MG63 (cell line): Measurements from ENCODE around the gene ZDHHC5. TPM values are rescaled to one million over a fixed set of nuclear protein-coding genes. Genes with fewer than 3 reads are reported as not detected.

Source experiments
- DNase-seq: peaks from one replicate; pipeline ENCODE4 v3.0.0-alpha.2; 2020
- H3K27me3 ChIP-seq: fragments of 250-450 bp; sonication (Bioruptor Pico); 2 replicates; pipeline ENCODE4 v1.5.1; 2020; ENCODE audit warnings: mild to moderate bottlenecking, moderate library complexity
- H3K36me3 ChIP-seq: fragments of 250-450 bp; sonication (Bioruptor Pico); 2 replicates; pipeline ENCODE4 v1.5.1; 2020; ENCODE audit warnings: mild to moderate bottlenecking, moderate library complexity
- H3K4me3 ChIP-seq: fragments of 250-450 bp; sonication (Bioruptor Pico); 2 replicates; pipeline ENCODE4 v1.5.1; 2020; ENCODE audit warnings: mild to moderate bottlenecking, moderate library complexity
- H3K9me3 ChIP-seq: fragments of 250-450 bp; sonication (Bioruptor Pico); 2 replicates; pipeline ENCODE4 v1.5.1; 2020; ENCODE audit warnings: mild to moderate bottlenecking, moderate library complexity
- total RNA-seq: library from RNA; depleted of rRNA; stranded (reverse); fragments of >200 nt; shearing (Covaris generic); gene quantifications from 2 replicates; pipeline ENCODE4 v1.2.3, GENCODE V29; 2014; ENCODE audit warnings: low replicate concordance; rRNA removed

The ZDHHC5 gene
- total RNA-seq, 1 experiment from 2014 or later, result 30.5 TPM

GRCh38 chr11:57741132-57742086, 73.5 kb downstream of the ZDHHC5 start, which contains the start of gene SELENOH:
TSS of gene SELENOH (plus strand) at chr11:57741491. CDS start at chr11:57741596, 105 bp downstream.
- Histone ChIP-seq H3K9me3 (no peaks in the 10 kb centered on the region), H3K36me3 (peaks cover 63% of the 10 kb centered on the region), H3K4me3 (peak within 1 kb of the TSS; percentile 84), H3K27me3 (no peaks in the 10 kb centered on the region)
- peak; percentile 98 for DNase-seq

GRCh38 chr11:57742087-57742452, 74.2 kb downstream of the ZDHHC5 start:
- no peaks in the 10 kb centered on the region for H3K9me3 ChIP-seq
- peak overlapping the region; percentile 84 for H3K4me3 ChIP-seq
- H3K27me3 ChIP-seq, result no peaks in the 10 kb centered on the region
- H3K36me3 ChIP-seq, result peaks cover 60% of the 10 kb centered on the region
- DNase-seq, result no peak

- DNase-seq, result no peak
These were observed 76.4 kb downstream of the ZDHHC5 start for GRCh38 chr11:57744357-57744756.

GRCh38 chr11:57745206-57745605, 77.3 kb downstream of the ZDHHC5 start:
- no peaks in the 10 kb centered on the region for H3K27me3 ChIP-seq
- no peaks in the 10 kb centered on the region for H3K9me3 ChIP-seq
- peaks cover 33% of the 10 kb centered on the region for H3K36me3 ChIP-seq
- DNase-seq, result no peak
- H3K4me3 ChIP-seq, result no peak overlapping the region

More at GRCh38 chr11:57744357-57744756, 76.4 kb downstream of the ZDHHC5 start:
- no peaks in the 10 kb centered on the region for H3K27me3 ChIP-seq
- H3K36me3 ChIP-seq, result peaks cover 39% of the 10 kb centered on the region
- no peaks in the 10 kb centered on the region for H3K9me3 ChIP-seq
- H3K4me3 ChIP-seq, result no peak overlapping the region

GRCh38 chr11:57746920-57747319, 79.0 kb downstream of the ZDHHC5 start:
- DNase-seq, result no peak
- Histone ChIP-seq H3K36me3 (peaks cover 31% of the 10 kb centered on the region), H3K4me3 (no peak overlapping the region), H3K9me3 (no peaks in the 10 kb centered on the region), H3K27me3 (no peaks in the 10 kb centered on the region)

Other genes with a start within 250 kb of the ZDHHC5 start
- 73.1 and 84.3 TPM in 2 replicates for gene SLC43A3, start 241.0 kb upstream of the ZDHHC5 start, total RNA-seq
- 0.03 and 1.6 TPM in 2 replicates for gene RTN4RL2, start 207.6 kb upstream of the ZDHHC5 start, total RNA-seq
- 3.2 and 4.0 TPM in 2 replicates for gene SLC43A1, start 152.4 kb upstream of the ZDHHC5 start, total RNA-seq
- gene TIMM10, start 137.4 kb upstream of the ZDHHC5 start, total RNA-seq, result 99.6 and 106 TPM in 2 replicates
- not detected in 2 replicates for gene SMTNL1, start 130.5 kb upstream of the ZDHHC5 start, total RNA-seq
- gene UBE2L6, start 100.4 kb upstream of the ZDHHC5 start, total RNA-seq, result 14.7 and 17.2 TPM in 2 replicates
- 0.22 and 0.26 TPM in 2 replicates for gene SERPING1, start 70.4 kb upstream of the ZDHHC5 start, total RNA-seq
- gene YPEL4, start 18.2 kb upstream of the ZDHHC5 start, total RNA-seq, result not detected in 2 replicates
- 16.8 and 27.4 TPM in 2 replicates for gene CLP1, start 10.4 kb upstream of the ZDHHC5 start, total RNA-seq
- gene MED19, start 44.1 kb downstream of the ZDHHC5 start, total RNA-seq, result 22.0 and 44.8 TPM in 2 replicates
- 139 and 143 TPM in 2 replicates for gene TMX2, start 44.5 kb downstream of the ZDHHC5 start, total RNA-seq
- 147 and 154 TPM in 2 replicates for gene SELENOH, start 73.4 kb downstream of the ZDHHC5 start, total RNA-seq
- gene BTBD18, start 83.7 kb downstream of the ZDHHC5 start, total RNA-seq, result not detected in 2 replicates
- gene CTNND1, start 93.7 kb downstream of the ZDHHC5 start, total RNA-seq, result 25.9 and 26.6 TPM in 2 replicates